GM23338 (cell line): ENCODE data around the gene ETV6.

Experiments used
- CREB1 ChIP-seq: fragments of 250-450 bp; sonication (Bioruptor Pico); IDR thresholded peaks from 2 replicates; pipeline ENCODE4 v1.5.0; 2020; ENCODE audit warnings: low read depth, mild to moderate bottlenecking, moderate library complexity
- EZH2 ChIP-seq: fragments of 200-600 bp; sonication (generic); IDR thresholded peaks from one replicate; pipeline ENCODE4 v1.8.0; 2017; ENCODE audit warnings: antibody characterized with exemption, mild to moderate bottlenecking, low read depth; ENCODE audit not compliant: unreplicated experiment
- EZH2phosphoT487 ChIP-seq: fragments of 200-600 bp; sonication (generic); IDR thresholded peaks from one replicate; pipeline ENCODE4 v1.8.1; 2018; ENCODE audit warnings: antibody characterized with exemption; ENCODE audit not compliant: unreplicated experiment
- JUNB ChIP-seq: IDR thresholded peaks from one replicate; pipeline ENCODE4 v1.6.1; 2016; ENCODE audit warnings: antibody characterized with exemption; ENCODE audit not compliant: unreplicated experiment
- NANOG ChIP-seq: IDR thresholded peaks from 2 replicates; pipeline ENCODE4 v1.6.1; 2016; ENCODE audit warnings: antibody characterized with exemption, borderline replicate concordance
- POLR2AphosphoS5 ChIP-seq: IDR thresholded peaks from 2 replicates; pipeline ENCODE4 v1.6.1; 2016; ENCODE audit warnings: antibody characterized with exemption, low read depth
- TF ChIP-seq, protein P1 (sequence below), 2 experiments: fragments of 200-600 bp in 1 of 2; sonication (generic) in 1 of 2; conservative IDR thresholded peaks; 2 replicates each; pipeline versions ENCODE4 v1.5.1 to v1.6.1; 2016 to 2017; ENCODE audit warnings: antibody characterized with exemption in 2 of 2, low read depth in 2 of 2, mild to moderate bottlenecking in 2 of 2, moderate library complexity in 1 of 2
- TF ChIP-seq, protein P2 (sequence below): IDR thresholded peaks from one replicate; pipeline ENCODE4 v1.6.1; 2018; ENCODE audit warnings: antibody characterized with exemption; ENCODE audit not compliant: unreplicated experiment
- TF ChIP-seq, protein P3 (sequence below): IDR thresholded peaks from 2 replicates; pipeline ENCODE4 v1.6.1; 2016; ENCODE audit warnings: antibody characterized with exemption

DNA sequence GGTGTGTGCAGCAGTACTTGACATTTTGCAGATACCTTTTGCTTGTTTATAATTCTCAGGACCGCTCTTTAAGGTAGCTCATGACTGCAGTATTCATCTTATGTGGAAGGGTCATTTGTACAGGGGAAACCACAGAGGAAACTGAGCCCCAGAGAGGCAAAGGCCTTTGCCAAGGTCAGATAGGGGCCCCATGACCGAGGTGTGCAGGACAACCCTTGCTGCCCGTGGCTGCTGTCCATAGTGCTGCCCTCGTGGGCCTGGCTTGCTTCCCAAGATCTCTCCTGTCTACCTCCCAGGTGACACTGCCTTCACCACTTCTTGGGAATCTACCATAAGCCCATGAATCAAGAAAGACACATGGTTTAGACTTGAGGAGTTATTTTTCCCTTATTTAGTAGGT is 222.6 kb downstream of the ETV6 start:
- TF ChIP-seq, protein P1, sequence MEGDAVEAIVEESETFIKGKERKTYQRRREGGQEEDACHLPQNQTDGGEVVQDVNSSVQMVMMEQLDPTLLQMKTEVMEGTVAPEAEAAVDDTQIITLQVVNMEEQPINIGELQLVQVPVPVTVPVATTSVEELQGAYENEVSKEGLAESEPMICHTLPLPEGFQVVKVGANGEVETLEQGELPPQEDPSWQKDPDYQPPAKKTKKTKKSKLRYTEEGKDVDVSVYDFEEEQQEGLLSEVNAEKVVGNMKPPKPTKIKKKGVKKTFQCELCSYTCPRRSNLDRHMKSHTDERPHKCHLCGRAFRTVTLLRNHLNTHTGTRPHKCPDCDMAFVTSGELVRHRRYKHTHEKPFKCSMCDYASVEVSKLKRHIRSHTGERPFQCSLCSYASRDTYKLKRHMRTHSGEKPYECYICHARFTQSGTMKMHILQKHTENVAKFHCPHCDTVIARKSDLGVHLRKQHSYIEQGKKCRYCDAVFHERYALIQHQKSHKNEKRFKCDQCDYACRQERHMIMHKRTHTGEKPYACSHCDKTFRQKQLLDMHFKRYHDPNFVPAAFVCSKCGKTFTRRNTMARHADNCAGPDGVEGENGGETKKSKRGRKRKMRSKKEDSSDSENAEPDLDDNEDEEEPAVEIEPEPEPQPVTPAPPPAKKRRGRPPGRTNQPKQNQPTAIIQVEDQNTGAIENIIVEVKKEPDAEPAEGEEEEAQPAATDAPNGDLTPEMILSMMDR (conservative IDR thresholded peaks at IDR 0.05; ENCODE audit: low read depth in 2 of 2): no peak
- TF ChIP-seq NANOG (no peak), EZH2 (no peak), JUNB (no peak), POLR2AphosphoS5 (no peak), CREB1 (CRISPR knock-in tag) (no peak), EZH2phosphoT487 (no peak)
- TF ChIP-seq, protein P2, sequence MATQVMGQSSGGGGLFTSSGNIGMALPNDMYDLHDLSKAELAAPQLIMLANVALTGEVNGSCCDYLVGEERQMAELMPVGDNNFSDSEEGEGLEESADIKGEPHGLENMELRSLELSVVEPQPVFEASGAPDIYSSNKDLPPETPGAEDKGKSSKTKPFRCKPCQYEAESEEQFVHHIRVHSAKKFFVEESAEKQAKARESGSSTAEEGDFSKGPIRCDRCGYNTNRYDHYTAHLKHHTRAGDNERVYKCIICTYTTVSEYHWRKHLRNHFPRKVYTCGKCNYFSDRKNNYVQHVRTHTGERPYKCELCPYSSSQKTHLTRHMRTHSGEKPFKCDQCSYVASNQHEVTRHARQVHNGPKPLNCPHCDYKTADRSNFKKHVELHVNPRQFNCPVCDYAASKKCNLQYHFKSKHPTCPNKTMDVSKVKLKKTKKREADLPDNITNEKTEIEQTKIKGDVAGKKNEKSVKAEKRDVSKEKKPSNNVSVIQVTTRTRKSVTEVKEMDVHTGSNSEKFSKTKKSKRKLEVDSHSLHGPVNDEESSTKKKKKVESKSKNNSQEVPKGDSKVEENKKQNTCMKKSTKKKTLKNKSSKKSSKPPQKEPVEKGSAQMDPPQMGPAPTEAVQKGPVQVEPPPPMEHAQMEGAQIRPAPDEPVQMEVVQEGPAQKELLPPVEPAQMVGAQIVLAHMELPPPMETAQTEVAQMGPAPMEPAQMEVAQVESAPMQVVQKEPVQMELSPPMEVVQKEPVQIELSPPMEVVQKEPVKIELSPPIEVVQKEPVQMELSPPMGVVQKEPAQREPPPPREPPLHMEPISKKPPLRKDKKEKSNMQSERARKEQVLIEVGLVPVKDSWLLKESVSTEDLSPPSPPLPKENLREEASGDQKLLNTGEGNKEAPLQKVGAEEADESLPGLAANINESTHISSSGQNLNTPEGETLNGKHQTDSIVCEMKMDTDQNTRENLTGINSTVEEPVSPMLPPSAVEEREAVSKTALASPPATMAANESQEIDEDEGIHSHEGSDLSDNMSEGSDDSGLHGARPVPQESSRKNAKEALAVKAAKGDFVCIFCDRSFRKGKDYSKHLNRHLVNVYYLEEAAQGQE: peak; percentile 77
- TF ChIP-seq, protein P3, sequence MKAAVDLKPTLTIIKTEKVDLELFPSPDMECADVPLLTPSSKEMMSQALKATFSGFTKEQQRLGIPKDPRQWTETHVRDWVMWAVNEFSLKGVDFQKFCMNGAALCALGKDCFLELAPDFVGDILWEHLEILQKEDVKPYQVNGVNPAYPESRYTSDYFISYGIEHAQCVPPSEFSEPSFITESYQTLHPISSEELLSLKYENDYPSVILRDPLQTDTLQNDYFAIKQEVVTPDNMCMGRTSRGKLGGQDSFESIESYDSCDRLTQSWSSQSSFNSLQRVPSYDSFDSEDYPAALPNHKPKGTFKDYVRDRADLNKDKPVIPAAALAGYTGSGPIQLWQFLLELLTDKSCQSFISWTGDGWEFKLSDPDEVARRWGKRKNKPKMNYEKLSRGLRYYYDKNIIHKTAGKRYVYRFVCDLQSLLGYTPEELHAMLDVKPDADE: no peak
